AG10803 (cell line): Measurements from ENCODE around the gene DALRD3.

ENCODE experiments used
- DNase-seq: peaks from one replicate; pipeline ENCODE4 v3.0.0; 2010; ENCODE audit warnings: low read depth
- H3K4me3 ChIP-seq: 2 replicates; pipeline ENCODE4 v1.5.1; 2011; ENCODE audit warnings: mild to moderate bottlenecking, low read length, control low read depth
- CTCF ChIP-seq: conservative IDR thresholded peaks from 2 replicates; pipeline ENCODE4 v1.5.1; 2011; ENCODE audit warnings: mild to moderate bottlenecking, low read length, control low read depth, inconsistent platforms

The DALRD3 gene

GRCh38 chr3:49004352-49005302 lies 13.8 kb downstream of the DALRD3 start:
- no peak for DNase-seq
- no peak overlapping the region for H3K4me3 ChIP-seq
- TF ChIP-seq CTCF: no peak

GRCh38 chr3:49001155-49001554 lies 17.2 kb downstream of the DALRD3 start:
- no peak overlapping the region for H3K4me3 ChIP-seq
- no peak for DNase-seq
- TF ChIP-seq CTCF: no peak

- TF ChIP-seq CTCF: no peak
- H3K4me3 ChIP-seq: no peak overlapping the region
- no peak for DNase-seq
These were observed 19.1 kb downstream of the DALRD3 start for GRCh38 chr3:48999085-48999858.

GRCh38 chr3:48997714-48998637 lies 20.4 kb downstream of the DALRD3 start:
- H3K4me3 ChIP-seq: no peak overlapping the region
- no peak for TF ChIP-seq CTCF
- no peak for DNase-seq

GRCh38 chr3:48997102-48997635 lies 21.2 kb downstream of the DALRD3 start:
- DNase-seq: no peak
- TF ChIP-seq CTCF: no peak
- no peak overlapping the region for H3K4me3 ChIP-seq

- no peak for DNase-seq
- no peak for TF ChIP-seq CTCF
- H3K4me3 ChIP-seq: no peak overlapping the region
These were observed 21.7 kb downstream of the DALRD3 start for GRCh38 chr3:48996640-48997039.
